Measurements from ENCODE around the gene KLK12.
"Not testable (repeated sequence)": the region's sequence is repeated elsewhere in the genome, so short reads cannot be mapped to it uniquely, and the experiment has no call there.

The KLK12 gene

DNA sequence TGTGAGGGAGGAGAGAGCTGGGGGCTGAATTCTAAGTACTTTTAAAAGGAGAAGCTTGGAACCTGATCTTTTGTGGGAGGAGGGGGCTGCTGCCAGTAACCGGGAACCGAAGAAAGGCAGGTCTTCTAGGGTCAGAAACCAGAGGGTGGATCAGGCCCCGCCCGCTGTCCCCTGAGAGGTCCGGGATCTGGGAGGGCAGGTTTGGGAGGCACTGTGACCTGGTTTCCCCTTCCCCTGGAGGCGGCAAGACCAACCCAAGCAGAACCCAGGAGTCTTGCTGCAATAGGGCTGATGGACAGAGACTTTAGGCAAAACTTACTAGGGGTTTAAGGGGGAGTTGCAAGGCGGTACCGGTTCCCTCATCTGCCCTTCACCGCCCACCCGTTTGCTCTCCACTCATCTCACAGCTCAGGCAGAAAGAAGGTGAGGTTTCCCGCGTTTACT is 32.7 kb downstream of the KLK12 start:
- H3K27me3 ChIP-seq (ENCODE audit: control insufficient read depth in 1 of 2, insufficient read depth in 2 of 2, low read length in 2 of 2), result peaks cover 28 to 30% of the 10 kb centered on the region in 2 donors

DNA sequence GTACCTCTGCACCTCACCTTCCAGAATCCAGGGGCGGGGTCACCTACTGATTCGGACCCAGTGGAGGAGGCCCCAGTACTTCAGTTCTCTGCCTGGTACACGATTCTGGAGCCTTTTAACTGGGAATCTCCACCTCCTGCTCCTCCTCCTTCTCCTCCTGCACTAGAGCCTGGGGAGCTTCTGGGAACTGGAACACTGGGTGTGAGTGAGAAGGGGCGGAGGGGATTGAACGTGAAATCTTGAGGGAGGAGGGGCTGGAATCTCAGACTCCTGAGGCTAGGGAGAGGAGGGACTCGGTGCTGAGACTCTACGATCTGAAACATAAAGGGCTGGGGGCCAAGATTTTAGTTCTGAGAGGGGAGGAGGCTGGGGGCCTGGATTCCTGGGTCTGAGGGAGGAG is 33.3 kb downstream of the KLK12 start, which contains the start of gene KLK8:
KLK8 (minus strand) TSS at position 90 of the 400 bp plus-strand sequence. CDS start 437 bp downstream, outside the sequence.
- peaks cover 25 to 26% of the 10 kb centered on the region in 2 donors for H3K27me3 ChIP-seq (ENCODE audit: control insufficient read depth in 1 of 2, insufficient read depth in 2 of 2, low read length in 2 of 2)
- H3K4me3 ChIP-seq (ENCODE audit: low read length in 2 of 2), result no peak within 1 kb of the TSS
- no peak within 1 kb of the TSS for H3K9ac ChIP-seq (ENCODE audit: low read length in 2 of 2)
- H3K4me1 ChIP-seq (ENCODE audit: control insufficient read depth, insufficient read depth, low read length), result no peaks in the 10 kb centered on the region
- no peak within 1 kb of the TSS for H3K27ac ChIP-seq (ENCODE audit: low read length)
- no peaks in the 10 kb centered on the region for H3K36me3 ChIP-seq (ENCODE audit: control insufficient read depth in 2 of 2, insufficient read depth in 2 of 2, low read length in 2 of 2)
- no peaks in the 10 kb centered on the region for H3K9me3 ChIP-seq (ENCODE audit: control insufficient read depth in 2 of 2, low read length in 2 of 2)

More for the DNA sequence above, 32.7 kb downstream of the KLK12 start:
- no peak overlapping the region for H3K9ac ChIP-seq (ENCODE audit: low read length in 2 of 2)
- no peaks in the 10 kb centered on the region for H3K36me3 ChIP-seq (ENCODE audit: control insufficient read depth in 2 of 2, insufficient read depth in 2 of 2, low read length in 2 of 2)
- no peaks in the 10 kb centered on the region for H3K4me1 ChIP-seq (ENCODE audit: control insufficient read depth, insufficient read depth, low read length)
- H3K4me3 ChIP-seq (ENCODE audit: low read length in 2 of 2), result no peak overlapping the region
- no peak overlapping the region for H3K27ac ChIP-seq (ENCODE audit: low read length)
- H3K9me3 ChIP-seq (ENCODE audit: control insufficient read depth in 2 of 2, low read length in 2 of 2), result no peaks in the 10 kb centered on the region

DNA sequence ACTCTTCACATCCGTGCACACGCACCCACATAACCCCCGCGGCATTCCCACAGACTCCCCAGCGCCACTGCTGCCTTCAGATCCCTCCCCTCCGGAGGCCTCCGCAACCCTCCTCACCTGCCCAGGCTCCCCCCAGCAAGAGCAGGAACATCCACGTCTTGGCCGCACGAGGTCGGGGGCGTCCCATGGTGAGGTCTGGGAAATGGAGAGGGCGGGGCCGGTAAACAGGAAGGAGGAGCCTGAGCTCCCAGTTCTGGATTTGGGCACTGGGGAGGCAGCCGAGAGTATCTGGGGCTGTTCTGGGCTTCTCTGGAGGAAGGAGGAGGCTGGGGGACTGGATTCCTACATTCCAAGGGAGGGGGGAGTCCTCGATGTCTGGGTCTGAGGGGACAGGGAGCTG is 33.8 kb downstream of the KLK12 start:
- no peak overlapping the region for H3K9ac ChIP-seq (ENCODE audit: low read length in 2 of 2)
- no peak overlapping the region for H3K27ac ChIP-seq (ENCODE audit: low read length)
- H3K27me3 ChIP-seq (ENCODE audit: control insufficient read depth in 1 of 2, insufficient read depth in 2 of 2, low read length in 2 of 2), result peaks cover 25 to 26% of the 10 kb centered on the region in 2 donors
- H3K36me3 ChIP-seq (ENCODE audit: control insufficient read depth in 2 of 2, insufficient read depth in 2 of 2, low read length in 2 of 2), result no peaks in the 10 kb centered on the region
- no peak overlapping the region for H3K4me3 ChIP-seq (ENCODE audit: low read length in 2 of 2)
- no peaks in the 10 kb centered on the region for H3K4me1 ChIP-seq (ENCODE audit: control insufficient read depth, insufficient read depth, low read length)
- no peaks in the 10 kb centered on the region for H3K9me3 ChIP-seq (ENCODE audit: control insufficient read depth in 2 of 2, low read length in 2 of 2)

DNA sequence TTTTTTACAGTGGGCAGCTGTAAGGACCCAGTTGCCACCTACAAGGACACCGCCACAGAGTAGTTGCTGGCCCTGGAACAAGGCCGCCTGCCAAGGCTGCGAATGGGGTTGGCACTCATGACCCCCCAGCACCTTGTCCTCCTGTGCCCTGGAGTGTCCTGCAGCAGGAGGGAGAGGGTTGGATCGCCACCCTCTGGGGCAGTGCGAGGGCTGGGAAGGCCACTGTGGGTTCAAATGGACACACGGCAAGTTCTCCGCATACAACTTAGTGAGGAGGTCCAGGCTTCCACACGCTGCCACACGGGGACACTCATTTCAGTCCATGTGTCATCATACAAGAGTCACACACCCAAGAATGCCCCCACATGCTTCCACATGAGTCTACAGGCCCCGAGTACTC is 34.4 kb downstream of the KLK12 start:
- Histone ChIP-seq H3K4me3 (ENCODE audit: low read length in 2 of 2) (no peak overlapping the region), H3K9ac (ENCODE audit: low read length in 2 of 2) (no peak overlapping the region), H3K4me1 (ENCODE audit: control insufficient read depth, insufficient read depth, low read length) (no peaks in the 10 kb centered on the region), H3K27ac (ENCODE audit: low read length) (no peak overlapping the region), H3K36me3 (ENCODE audit: control insufficient read depth in 2 of 2, insufficient read depth in 2 of 2, low read length in 2 of 2) (no peaks in the 10 kb centered on the region), H3K27me3 (ENCODE audit: control insufficient read depth in 1 of 2, insufficient read depth in 2 of 2, low read length in 2 of 2) (peaks cover 25 to 28% of the 10 kb centered on the region in 2 donors), H3K9me3 (ENCODE audit: control insufficient read depth in 2 of 2, low read length in 2 of 2) (no peaks in the 10 kb centered on the region)

DNA sequence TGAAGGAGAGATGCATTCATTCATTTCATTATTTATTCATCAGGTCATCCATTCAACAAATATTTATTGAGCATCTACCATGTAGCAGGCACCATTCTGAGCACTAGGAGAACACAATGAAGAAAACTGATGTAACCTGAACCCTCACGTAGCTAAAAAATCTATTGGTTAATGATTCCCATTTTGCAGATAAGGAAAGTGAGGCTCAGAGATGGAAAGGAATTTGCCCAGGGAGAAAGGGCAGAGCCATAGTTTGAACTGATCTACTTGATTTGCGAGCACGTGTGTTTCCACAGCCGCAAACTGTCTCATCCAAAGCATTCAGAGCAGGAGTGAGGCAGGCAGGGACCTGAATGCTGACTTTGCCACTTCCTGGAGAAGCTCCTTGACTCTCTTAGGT is 36.1 kb downstream of the KLK12 start:
- H3K9me3 ChIP-seq (ENCODE audit: control insufficient read depth in 2 of 2, low read length in 2 of 2), result no peaks in the 10 kb centered on the region
- no peaks in the 10 kb centered on the region for H3K4me1 ChIP-seq (ENCODE audit: control insufficient read depth, insufficient read depth, low read length)
- H3K27ac ChIP-seq (ENCODE audit: low read length), result no peak overlapping the region
- H3K36me3 ChIP-seq (ENCODE audit: control insufficient read depth in 2 of 2, insufficient read depth in 2 of 2, low read length in 2 of 2), result no peaks in the 10 kb centered on the region
- H3K4me3 ChIP-seq (ENCODE audit: low read length in 2 of 2), result no peak overlapping the region
- H3K27me3 ChIP-seq (ENCODE audit: control insufficient read depth in 1 of 2, insufficient read depth in 2 of 2, low read length in 2 of 2), result peaks cover 24 to 26% of the 10 kb centered on the region in 2 donors
- H3K9ac ChIP-seq (ENCODE audit: low read length in 2 of 2), result no peak overlapping the region

DNA sequence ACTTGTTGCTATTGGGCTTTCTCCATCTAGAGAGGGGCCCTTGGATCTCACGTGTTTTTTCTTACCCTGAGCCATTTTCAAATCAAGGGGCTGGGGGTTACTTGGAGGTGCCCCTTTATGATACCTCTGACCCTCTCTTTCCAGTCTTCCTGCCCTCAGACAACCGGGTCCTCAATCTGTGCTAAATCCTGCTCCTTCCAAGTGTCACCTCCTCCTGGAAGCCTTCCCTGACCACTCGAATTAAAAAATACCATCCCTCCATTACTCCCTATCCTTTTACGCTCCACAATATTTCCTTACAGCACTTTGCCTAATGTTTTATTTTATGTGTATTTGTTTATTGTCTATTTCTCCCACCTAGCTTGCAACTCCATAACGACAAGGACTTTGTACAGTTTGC is 36.7 kb downstream of the KLK12 start:
- Histone ChIP-seq H3K27me3 (ENCODE audit: control insufficient read depth in 1 of 2, insufficient read depth in 2 of 2, low read length in 2 of 2) (peaks cover 19 to 22% of the 10 kb centered on the region in 2 donors), H3K4me1 (ENCODE audit: control insufficient read depth, insufficient read depth, low read length) (no peaks in the 10 kb centered on the region), H3K9me3 (ENCODE audit: control insufficient read depth in 2 of 2, low read length in 2 of 2) (no peaks in the 10 kb centered on the region), H3K4me3 (ENCODE audit: low read length in 2 of 2) (no peak overlapping the region), H3K36me3 (ENCODE audit: control insufficient read depth in 2 of 2, insufficient read depth in 2 of 2, low read length in 2 of 2) (no peaks in the 10 kb centered on the region), H3K27ac (ENCODE audit: low read length) (no peak overlapping the region), H3K9ac (ENCODE audit: low read length in 2 of 2) (no peak overlapping the region)

DNA sequence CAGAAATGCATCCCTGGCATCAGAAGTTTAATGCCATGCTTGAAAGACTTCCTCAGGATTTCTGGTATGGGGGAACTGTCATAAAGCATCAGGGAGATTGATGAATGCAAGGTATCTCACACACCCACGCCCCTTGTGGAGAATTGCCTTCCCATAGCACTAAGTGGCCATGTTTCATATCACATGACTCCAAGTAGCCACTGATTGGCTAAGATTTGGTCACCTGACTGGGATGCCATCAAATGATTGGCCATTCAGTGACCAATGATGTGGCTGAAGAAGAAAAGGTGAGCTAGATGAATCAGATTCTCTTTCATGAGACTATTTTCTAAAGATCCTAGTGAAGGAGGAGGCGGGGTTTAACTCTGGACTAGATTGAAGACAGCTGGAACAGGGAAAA is 40.7 kb downstream of the KLK12 start:
- H3K36me3 ChIP-seq (ENCODE audit: control insufficient read depth in 2 of 2, insufficient read depth in 2 of 2, low read length in 2 of 2), result no peaks in the 10 kb centered on the region
- H3K4me3 ChIP-seq (ENCODE audit: low read length in 2 of 2), result no peak overlapping the region
- H3K4me1 ChIP-seq (ENCODE audit: control insufficient read depth, insufficient read depth, low read length), result no peaks in the 10 kb centered on the region
- no peak overlapping the region for H3K9ac ChIP-seq (ENCODE audit: low read length in 2 of 2)
- H3K27me3 ChIP-seq (ENCODE audit: control insufficient read depth in 1 of 2, insufficient read depth in 2 of 2, low read length in 2 of 2), result peaks cover 0 to 11% of the 10 kb centered on the region in 2 donors
- no peak overlapping the region for H3K27ac ChIP-seq (ENCODE audit: low read length)
- no peaks in the 10 kb centered on the region for H3K9me3 ChIP-seq (ENCODE audit: control insufficient read depth in 2 of 2, low read length in 2 of 2)

DNA sequence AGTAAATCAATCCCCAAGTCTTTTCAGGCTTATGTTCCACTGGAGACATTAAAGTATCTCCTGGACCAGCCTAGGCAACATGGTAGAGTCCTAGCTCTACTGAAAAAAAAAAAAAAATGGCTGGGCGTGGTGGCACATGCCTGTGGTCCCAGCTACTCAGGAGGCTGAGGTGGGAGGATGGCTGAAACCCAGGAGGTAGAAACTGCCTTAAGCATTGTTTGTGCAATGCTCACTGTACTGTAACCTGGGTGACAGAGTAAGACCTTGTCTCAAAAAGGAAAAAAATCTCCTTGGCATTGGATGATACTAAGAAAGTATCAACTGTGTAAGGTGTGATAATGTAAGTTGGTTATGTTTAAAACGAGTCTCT is 42.2 kb downstream of the KLK12 start:
- H3K4me3 ChIP-seq (ENCODE audit: low read length in 2 of 2), result no peak overlapping the region
- no peak overlapping the region for H3K27ac ChIP-seq (ENCODE audit: low read length)
- no peaks in the 10 kb centered on the region for H3K9me3 ChIP-seq (ENCODE audit: control insufficient read depth in 2 of 2, low read length in 2 of 2)
- H3K36me3 ChIP-seq (ENCODE audit: control insufficient read depth in 2 of 2, insufficient read depth in 2 of 2, low read length in 2 of 2), result no peaks in the 10 kb centered on the region
- H3K9ac ChIP-seq (ENCODE audit: low read length in 2 of 2), result no peak overlapping the region
- H3K4me1 ChIP-seq (ENCODE audit: control insufficient read depth, insufficient read depth, low read length), result no peaks in the 10 kb centered on the region
- peaks cover 0 to 7% of the 10 kb centered on the region in 2 donors for H3K27me3 ChIP-seq (ENCODE audit: control insufficient read depth in 1 of 2, insufficient read depth in 2 of 2, low read length in 2 of 2)

DNA sequence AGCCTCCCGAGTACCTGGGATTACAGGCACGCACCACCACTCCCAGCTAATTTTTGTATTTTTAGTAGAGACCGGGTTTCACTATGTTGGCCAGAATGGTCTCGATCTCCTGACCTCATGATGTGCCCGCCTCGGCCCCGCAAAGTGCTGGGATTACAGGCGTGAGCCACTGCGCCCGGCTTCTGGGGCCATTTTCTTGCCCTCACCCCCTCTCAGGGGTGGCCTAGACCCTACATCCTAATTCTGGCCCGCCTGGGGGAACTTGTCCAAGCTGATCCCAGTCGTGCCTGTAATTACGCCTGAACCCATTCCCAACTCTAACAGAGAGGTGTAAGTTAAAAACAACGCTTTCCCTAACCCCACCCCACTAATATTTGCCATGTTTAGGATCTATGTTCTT is 50.4 kb downstream of the KLK12 start:
- H3K9ac ChIP-seq (ENCODE audit: low read length in 2 of 2); H3K4me3 ChIP-seq (ENCODE audit: low read length in 2 of 2); H3K4me1 ChIP-seq (ENCODE audit: control insufficient read depth, insufficient read depth, low read length); H3K36me3 ChIP-seq (ENCODE audit: control insufficient read depth in 2 of 2, insufficient read depth in 2 of 2, low read length in 2 of 2); H3K9me3 ChIP-seq (ENCODE audit: control insufficient read depth in 2 of 2, low read length in 2 of 2); H3K27ac ChIP-seq (ENCODE audit: low read length): not testable (repeated sequence)
- H3K27me3 ChIP-seq (ENCODE audit: control insufficient read depth in 1 of 2, insufficient read depth in 2 of 2, low read length in 2 of 2), result peaks cover 11 to 14% of the 10 kb centered on the region in 2 donors

DNA sequence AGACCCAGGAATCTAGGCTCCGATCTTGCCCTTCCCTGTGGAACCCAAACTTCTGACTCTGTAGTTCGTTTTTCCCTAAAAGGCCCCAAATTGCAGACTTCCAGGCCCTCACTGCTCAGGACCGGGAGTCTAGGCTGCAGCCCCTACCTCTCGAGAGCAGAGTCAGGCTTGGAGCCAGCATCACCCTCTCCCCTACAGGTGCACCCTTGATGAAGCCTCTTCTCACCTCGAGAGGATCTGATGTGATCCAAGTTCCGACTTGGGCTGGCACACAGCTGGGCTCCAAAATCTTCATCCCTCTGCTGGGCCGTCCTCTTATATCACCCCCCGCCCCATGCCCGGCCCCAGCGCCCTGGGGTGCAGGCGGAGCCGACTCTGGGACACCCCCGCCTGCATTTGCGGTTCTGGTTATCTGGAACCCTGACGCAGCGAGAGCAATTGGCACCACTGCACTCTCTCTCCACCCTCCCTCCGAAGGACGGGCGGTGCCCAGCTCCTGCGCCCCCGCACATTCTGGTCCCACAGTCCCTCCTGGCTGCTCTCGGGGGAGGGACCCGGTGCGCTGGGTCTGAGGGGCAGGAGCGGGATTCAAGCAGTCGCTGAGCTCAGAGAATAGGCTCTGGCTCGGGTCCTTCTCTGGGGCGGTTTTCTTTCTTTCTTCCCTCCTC is 51.0 kb downstream of the KLK12 start, which contains the start of gene KLK7:
KLK7 (minus strand) TSS at position 293 of the 668 bp plus-strand sequence. CDS start 1,518 bp downstream, outside the sequence.
- Histone ChIP-seq H3K36me3 (ENCODE audit: control insufficient read depth in 2 of 2, insufficient read depth in 2 of 2, low read length in 2 of 2) (no peaks in the 10 kb centered on the region), H3K27ac (ENCODE audit: low read length) (no peak within 1 kb of the TSS), H3K9ac (ENCODE audit: low read length in 2 of 2) (no peak within 1 kb of the TSS), H3K4me3 (ENCODE audit: low read length in 2 of 2) (no peak within 1 kb of the TSS), H3K4me1 (ENCODE audit: control insufficient read depth, insufficient read depth, low read length) (no peaks in the 10 kb centered on the region), H3K9me3 (ENCODE audit: control insufficient read depth in 2 of 2, low read length in 2 of 2) (peaks cover 0 to 4% of the 10 kb centered on the region in 2 donors), H3K27me3 (ENCODE audit: control insufficient read depth in 1 of 2, insufficient read depth in 2 of 2, low read length in 2 of 2) (peaks cover 11 to 17% of the 10 kb centered on the region in 2 donors)

DNA sequence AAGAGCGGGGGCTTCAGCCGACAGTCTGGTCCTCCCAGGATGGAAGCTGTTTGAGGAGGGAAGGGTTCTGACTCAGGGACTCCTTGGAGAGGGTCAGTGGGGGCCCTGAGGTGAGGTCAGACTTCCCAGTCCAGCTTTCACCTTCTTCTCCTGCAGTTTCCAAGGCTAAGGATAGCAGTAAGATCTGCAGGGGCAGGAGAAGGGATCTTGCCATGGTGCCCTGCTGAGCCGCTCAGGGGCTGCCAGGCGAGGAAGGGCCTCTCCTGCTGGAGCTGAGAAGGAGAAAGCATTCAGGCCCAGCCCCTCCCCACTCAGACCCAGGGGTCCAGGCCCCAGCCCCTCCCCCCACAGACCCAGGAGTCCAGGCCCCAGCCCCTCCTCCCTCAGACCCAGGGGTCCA is 52.6 kb downstream of the KLK12 start:
- no peaks in the 10 kb centered on the region for H3K4me1 ChIP-seq (ENCODE audit: control insufficient read depth, insufficient read depth, low read length)
- H3K36me3 ChIP-seq (ENCODE audit: control insufficient read depth in 2 of 2, insufficient read depth in 2 of 2, low read length in 2 of 2), result no peaks in the 10 kb centered on the region
- H3K27ac ChIP-seq (ENCODE audit: low read length), result no peak overlapping the region
- peaks cover 12 to 25% of the 10 kb centered on the region in 2 donors for H3K27me3 ChIP-seq (ENCODE audit: control insufficient read depth in 1 of 2, insufficient read depth in 2 of 2, low read length in 2 of 2)
- H3K9me3 ChIP-seq (ENCODE audit: control insufficient read depth in 2 of 2, low read length in 2 of 2), result peaks cover 0 to under 1% of the 10 kb centered on the region in 2 donors
- H3K9ac ChIP-seq (ENCODE audit: low read length in 2 of 2), result no peak overlapping the region
- no peak overlapping the region for H3K4me3 ChIP-seq (ENCODE audit: low read length in 2 of 2)
